NCI-H524 treated with DMSO at 0.1 percent for 48 hours (cell line): Measurements from ENCODE around the gene ULK4.
"Not testable (repeated sequence)": the region's sequence is repeated elsewhere in the genome, so short reads cannot be mapped to it uniquely, and the experiment has no call there.

ENCODE experiments used
- DNase-seq: peaks from one replicate; lab custom pipeline; 2025; lab: John Stamatoyannopoulos, UW

Gene ULK4

GRCh38 chr3:41690766-41691563, 270.9 kb downstream of the ULK4 start:
- DNase-seq, result no peak

GRCh38 chr3:41688595-41689380, 273.1 kb downstream of the ULK4 start:
- DNase-seq, result no peak

- DNase-seq, result no peak
These were observed 276.8 kb downstream of the ULK4 start for GRCh38 chr3:41684797-41685735.

- DNase-seq, result no peak
These were observed 278.1 kb downstream of the ULK4 start for GRCh38 chr3:41683666-41684350.

- no peak for DNase-seq
These were observed 278.9 kb downstream of the ULK4 start for GRCh38 chr3:41682996-41683395.

GRCh38 chr3:41682382-41682781, 279.5 kb downstream of the ULK4 start:
- no peak for DNase-seq

GRCh38 chr3:41681479-41681878, 280.4 kb downstream of the ULK4 start:
- DNase-seq, result no peak

- DNase-seq, result no peak
These were observed 282.5 kb downstream of the ULK4 start for GRCh38 chr3:41679374-41679773.

GRCh38 chr3:41675102-41675501, 286.8 kb downstream of the ULK4 start:
- not testable (repeated sequence) for DNase-seq

GRCh38 chr3:41674449-41674848, 287.5 kb downstream of the ULK4 start:
- no peak for DNase-seq

GRCh38 chr3:41673650-41674049, 288.3 kb downstream of the ULK4 start:
- DNase-seq, result no peak

GRCh38 chr3:41668379-41668778, 293.5 kb downstream of the ULK4 start:
- DNase-seq, result no peak

GRCh38 chr3:41662288-41662687, 299.6 kb downstream of the ULK4 start:
- no peak for DNase-seq

- DNase-seq, result no peak
These were observed 300.1 kb downstream of the ULK4 start for GRCh38 chr3:41661796-41662195.

GRCh38 chr3:41660510-41660909, 301.4 kb downstream of the ULK4 start:
- no peak for DNase-seq

GRCh38 chr3:41653571-41654239, 308.2 kb downstream of the ULK4 start:
- no peak for DNase-seq

- DNase-seq, result no peak
These were observed 309.0 kb downstream of the ULK4 start for GRCh38 chr3:41652931-41653330.

GRCh38 chr3:41652506-41652905, 309.4 kb downstream of the ULK4 start:
- DNase-seq, result no peak

- DNase-seq, result no peak
These were observed 310.2 kb downstream of the ULK4 start for GRCh38 chr3:41651718-41652117.

GRCh38 chr3:41650406-41650805, 311.5 kb downstream of the ULK4 start:
- no peak for DNase-seq

GRCh38 chr3:41649129-41649739, 312.7 kb downstream of the ULK4 start:
- no peak for DNase-seq
